Keratinocyte (primary cell): ENCODE measurements around the gene CEACAM7. TPM values are rescaled to one million over a fixed set of nuclear protein-coding genes. Genes with fewer than 3 reads are reported as not detected.

Source experiments
- DNase-seq: peaks from one replicate; pipeline ENCODE4 v3.0.0-alpha.2; 2011; ENCODE audit warnings: low read depth, missing footprints, low spot score
- FAIRE-seq: peaks from 2 replicates; lab custom pipeline; 2011; peaks lifted over from hg19 to GRCh38; lab: Jason Lieb, UNC
- H2AFZ ChIP-seq: 2 replicates; pipeline ENCODE4 v1.6.0; 2012; ENCODE audit warnings: low read length, control low read depth, inconsistent platforms; ENCODE audit not compliant: control insufficient read depth
- H3K27ac ChIP-seq: 2 replicates; pipeline ENCODE4 v1.5.1; 2011; ENCODE audit warnings: low read length; ENCODE audit not compliant: control insufficient read depth, insufficient read depth
- H3K27me3 ChIP-seq: 3 replicates; pipeline ENCODE4 v1.6.0; 2011; ENCODE audit warnings: low read length; ENCODE audit not compliant: control insufficient read depth, insufficient read depth; ENCODE audit errors: extremely low read depth
- H3K36me3 ChIP-seq, 2 experiments: 2 replicates in 1 of 2; 3 replicates in 1 of 2; pipeline ENCODE4 v1.5.1; 2011; ENCODE audit warnings: low read length in 2 of 2, mild to moderate bottlenecking in 1 of 2; ENCODE audit not compliant: control insufficient read depth in 2 of 2, insufficient read depth in 2 of 2; ENCODE audit errors: extremely low read depth in 1 of 2
- H3K4me1 ChIP-seq: 3 replicates; pipeline ENCODE4 v1.5.1; 2011; ENCODE audit warnings: low read length; ENCODE audit not compliant: control insufficient read depth, insufficient read depth; ENCODE audit errors: extremely low read depth
- H3K4me2 ChIP-seq: 3 replicates; pipeline ENCODE4 v1.6.0; 2011; ENCODE audit warnings: low read depth, low read length; ENCODE audit not compliant: control insufficient read depth, insufficient read depth; ENCODE audit errors: extremely low read depth
- H3K4me3 ChIP-seq, 3 experiments: fragments of 200-600 bp in 1 of 3; sonication (generic) in 1 of 3; 2 replicates in 2 of 3; 3 replicates in 1 of 3; pipeline ENCODE4 v1.5.1; 2011 to 2016; ENCODE audit warnings: low read length in 3 of 3, mild to moderate bottlenecking in 3 of 3, control low read depth in 2 of 3, inconsistent platforms in 1 of 3, low read depth in 1 of 3, mixed read lengths in 1 of 3, mixed run types in 1 of 3, moderate library complexity in 1 of 3; ENCODE audit not compliant: control insufficient read depth in 2 of 3, insufficient read depth in 2 of 3; ENCODE audit errors: extremely low read depth in 1 of 3
- H3K79me2 ChIP-seq: 2 replicates; pipeline ENCODE4 v1.6.0; 2012; ENCODE audit warnings: low read length; ENCODE audit not compliant: control insufficient read depth, insufficient read depth
- H3K9ac ChIP-seq: 3 replicates; pipeline ENCODE4 v1.6.0; 2011; ENCODE audit warnings: low read length; ENCODE audit not compliant: control insufficient read depth, insufficient read depth; ENCODE audit errors: extremely low read depth
- H3K9me1 ChIP-seq: 3 replicates; pipeline ENCODE4 v1.6.0; 2011; ENCODE audit warnings: low read length; ENCODE audit not compliant: control insufficient read depth, insufficient read depth; ENCODE audit errors: extremely low read depth
- H3K9me3 ChIP-seq: 2 replicates; pipeline ENCODE4 v1.5.1; 2012; ENCODE audit warnings: low read depth, low read length; ENCODE audit not compliant: control insufficient read depth
- H4K20me1 ChIP-seq: 3 replicates; pipeline ENCODE4 v1.6.0; 2011; ENCODE audit warnings: low read length; ENCODE audit not compliant: control insufficient read depth, insufficient read depth; ENCODE audit errors: extremely low read depth
- CTCF ChIP-seq, 3 experiments: IDR thresholded peaks in 1 of 3; conservative IDR thresholded peaks in 1 of 3; optimal IDR thresholded peaks in 1 of 3; 2 replicates in 2 of 3; 3 replicates in 1 of 3; pipeline versions ENCODE3 to v1.5.1; 2011; ENCODE audit warnings: low read length in 3 of 3, mild to moderate bottlenecking in 3 of 3, moderate library complexity in 2 of 3, control low read depth in 1 of 3, inconsistent platforms in 1 of 3; ENCODE audit not compliant: insufficient read depth in 2 of 3; ENCODE audit errors: extremely low read depth in 1 of 3
- EZH2 ChIP-seq: IDR thresholded peaks from one replicate; pipeline ENCODE4 v1.6.1; 2012; ENCODE audit warnings: inconsistent platforms, mild to moderate bottlenecking, low read length, moderate library complexity
- dilution Hi-C: fragments of 300-500 bp; cut with MboI; formaldehyde crosslinking; loops from one replicate; pipeline ENCODE4 v1.7.0; 2020; ENCODE audit warnings: low sequenced_read_pairs; ENCODE audit not compliant: extremely low pct_ligation_motif_present
- polyA plus RNA-seq, 5 experiments: library from polyadenylated mRNA; depleted of rRNA in 3 of 5; stranded (reverse) in 3 of 5; stranded (forward) in 1 of 5; unstranded in 1 of 5; fragments of >200 nt; gene quantifications; 1 replicate in 1 of 5; 2 replicates in 3 of 5; 3 replicates in 1 of 5; pipeline versions ENCODE4 v1.2.1 to v1.2.3, GENCODE V29; 2011 to 2012; ENCODE audit warnings: missing spikeins in 2 of 5, low read depth in 1 of 5, low replicate concordance in 1 of 5

The CEACAM7 gene
- polyA plus RNA-seq, 1 donor (not counting 4 experiments of a cell fraction or from before 2014, with no cell fraction given), result not detected

GRCh38 chr19:41708481-41708880 is 20.4 kb upstream of the CEACAM7 start, which contains the start of gene CEACAM5:
Gene CEACAM5, plus strand, starts transcription at chr19:41708626. Its CDS starts 106 bp downstream, at chr19:41708732.
- no peaks in the 10 kb centered on the region for H3K36me3 ChIP-seq
- no peak within 1 kb of the TSS for H2AFZ ChIP-seq
- H3K27me3 ChIP-seq, result no peaks in the 10 kb centered on the region
- no peaks in the 10 kb centered on the region for H3K4me1 ChIP-seq
- dilution Hi-C loops, result no loop called here
- DNase-seq, result no peak
- H4K20me1 ChIP-seq, result peaks cover 4% of the 10 kb centered on the region
- H3K4me2 ChIP-seq, result no peak within 1 kb of the TSS
- H3K9me1 ChIP-seq, result no peaks in the 10 kb centered on the region
- TF ChIP-seq EZH2 (no peak), CTCF (optimal IDR thresholded peaks at IDR 0.05 in 1 of 3, IDR thresholded peaks at IDR 0.05 in 1 of 3, conservative IDR thresholded peaks at IDR 0.05 in 1 of 3; ENCODE audit: extremely low read depth in 1 of 3, insufficient read depth in 2 of 3, low read length in 3 of 3) (no peak)
- no peak for FAIRE-seq
- H3K4me3 ChIP-seq, result no peak within 1 kb of the TSS
- H3K9me3 ChIP-seq, result no peaks in the 10 kb centered on the region
- H3K27ac ChIP-seq, result no peak within 1 kb of the TSS
- H3K79me2 ChIP-seq, result no peaks in the 10 kb centered on the region
- no peak within 1 kb of the TSS for H3K9ac ChIP-seq

- no peak for TF ChIP-seq CTCF (optimal IDR thresholded peaks at IDR 0.05 in 1 of 3, IDR thresholded peaks at IDR 0.05 in 1 of 3, conservative IDR thresholded peaks at IDR 0.05 in 1 of 3; ENCODE audit: extremely low read depth in 1 of 3, insufficient read depth in 2 of 3, low read length in 3 of 3)
- no peak for TF ChIP-seq EZH2
- DNase-seq (no peak), FAIRE-seq (no peak)
- H3K9me3 ChIP-seq, result no peaks in the 10 kb centered on the region
- H4K20me1 ChIP-seq, result peaks cover 4% of the 10 kb centered on the region
- H3K4me2 ChIP-seq, result no peak overlapping the region
- no peaks in the 10 kb centered on the region for H3K4me1 ChIP-seq
- dilution Hi-C loops, result no loop called here
- no peaks in the 10 kb centered on the region for H3K27me3 ChIP-seq
- no peaks in the 10 kb centered on the region for H3K79me2 ChIP-seq
- H3K27ac ChIP-seq, result no peak overlapping the region
- H2AFZ ChIP-seq, result no peak overlapping the region
- H3K4me3 ChIP-seq, result no peak overlapping the region
- no peaks in the 10 kb centered on the region for H3K36me3 ChIP-seq
- H3K9ac ChIP-seq, result no peak overlapping the region
- H3K9me1 ChIP-seq, result no peaks in the 10 kb centered on the region
These were observed 19.9 kb upstream of the CEACAM7 start for GRCh38 chr19:41707871-41708371.
